Suprapubic skin (tissue), 4 donors: ENCODE measurements around the gene CCDC78. TPM values are rescaled to one million over a fixed set of nuclear protein-coding genes. Genes with fewer than 3 reads are reported as not detected.

ENCODE experiments used
- DNase-seq, 2 donors: peaks; one replicate each; pipeline ENCODE4 v3.0.0-alpha.2; 2019; ENCODE audit warnings: low spot score in 2 of 2
- H3K27ac ChIP-seq: fragments of 200-600 bp; sonication (generic); one replicate; pipeline ENCODE4 v1.5.1; 2019
- H3K27me3 ChIP-seq: fragments of 200-600 bp; sonication (generic); one replicate; pipeline ENCODE4 v1.5.1; 2019
- H3K36me3 ChIP-seq: fragments of 200-600 bp; sonication (generic); one replicate; pipeline ENCODE4 v1.5.1; 2019
- H3K4me1 ChIP-seq: fragments of 200-600 bp; sonication (generic); one replicate; pipeline ENCODE4 v1.5.1; 2019
- H3K4me3 ChIP-seq: fragments of 200-600 bp; sonication (generic); one replicate; pipeline ENCODE4 v1.5.1; 2019; ENCODE audit warnings: mild to moderate bottlenecking
- H3K9me3 ChIP-seq: fragments of 200-600 bp; sonication (generic); one replicate; pipeline ENCODE4 v1.5.1; 2019
- CTCF ChIP-seq, 2 donors: fragments of 200-600 bp in 1 of 2; fragments of 450-650 bp in 1 of 2; sonication (generic) in 1 of 2; IDR thresholded peaks; one replicate each; pipeline ENCODE4 v1.5.1; 2016 to 2019; ENCODE audit warnings: antibody characterized with exemption in 2 of 2, mild to moderate bottlenecking in 1 of 2, moderate library complexity in 1 of 2
- EP300 ChIP-seq: sonication (generic); formaldehyde crosslinking; IDR thresholded peaks from one replicate; pipeline ENCODE4 v1.6.1; 2017; ENCODE audit warnings: antibody characterized with exemption
- POLR2A ChIP-seq, 2 donors: fragments of 450-650 bp; IDR thresholded peaks; one replicate each; pipeline ENCODE4 v1.6.1; 2017; ENCODE audit warnings: antibody characterized with exemption in 2 of 2, mild to moderate bottlenecking in 2 of 2, moderate library complexity in 2 of 2
- POLR2AphosphoS5 ChIP-seq, 3 donors: sonication (generic); formaldehyde crosslinking; IDR thresholded peaks; one replicate each; pipeline ENCODE4 v1.6.1; 2017; ENCODE audit warnings: antibody characterized with exemption in 3 of 3
- WGBS: methylation state at CpG from one replicate; pipeline ENCODE4 v1.1.5; 2018; 5-methylcytosine and 5-hydroxymethylcytosine counted together
- total RNA-seq, 4 donors: library from RNA; depleted of rRNA; stranded (reverse); fragments of >200 nt; gene quantifications; one replicate each; pipeline ENCODE4 v1.1.0, GENCODE V29; 2016

CCDC78 gene
- total RNA-seq, 4 donors from 2014 or later = 0.64 to 2.4 (median 0.83) TPM; not detected in 1

- H3K27ac ChIP-seq = no peak overlapping the region
- H3K27me3 ChIP-seq = peaks cover 79% of the 10 kb centered on the region
- TF ChIP-seq CTCF (IDR thresholded peaks at IDR 0.05) (peak; percentile 85 to 93), EP300 (no peak), POLR2AphosphoS5 (IDR thresholded peaks at IDR 0.05) (no peak)
- no peaks in the 10 kb centered on the region for H3K36me3 ChIP-seq
- 9% methylated on average over 16 of the region's 25 CpGs for WGBS
- no peak for DNase-seq
- H3K9me3 ChIP-seq = no peaks in the 10 kb centered on the region
- H3K4me1 ChIP-seq = peaks cover 33% of the 10 kb centered on the region
- H3K4me3 ChIP-seq = no peak overlapping the region
These were observed 14.5 kb downstream of the CCDC78 start for GRCh38 chr16:711548-712320.

- H3K4me3 ChIP-seq = no peak overlapping the region
- H3K4me1 ChIP-seq = peaks cover 33% of the 10 kb centered on the region
- no peaks in the 10 kb centered on the region for H3K9me3 ChIP-seq
- H3K27ac ChIP-seq = no peak overlapping the region
- no peaks in the 10 kb centered on the region for H3K36me3 ChIP-seq
- WGBS = 74% methylated on average over 6 of the region's 12 CpGs
- no peak for DNase-seq
- H3K27me3 ChIP-seq = peaks cover 79% of the 10 kb centered on the region
- TF ChIP-seq CTCF (IDR thresholded peaks at IDR 0.05) (no peak), EP300 (no peak), POLR2A (IDR thresholded peaks at IDR 0.05) (no peak), POLR2AphosphoS5 (IDR thresholded peaks at IDR 0.05) (no peak)
These were observed 15.2 kb downstream of the CCDC78 start for GRCh38 chr16:711084-711483.

- no peak for DNase-seq
- TF ChIP-seq POLR2AphosphoS5 (IDR thresholded peaks at IDR 0.05) (no peak), POLR2A (IDR thresholded peaks at IDR 0.05) (no peak), CTCF (IDR thresholded peaks at IDR 0.05) (no peak), EP300 (no peak)
- peaks cover 31% of the 10 kb centered on the region for H3K4me1 ChIP-seq
- H3K9me3 ChIP-seq = no peaks in the 10 kb centered on the region
- H3K4me3 ChIP-seq = no peak overlapping the region
- H3K27me3 ChIP-seq = peaks cover 77% of the 10 kb centered on the region
- H3K36me3 ChIP-seq = no peaks in the 10 kb centered on the region
- WGBS = 38% methylated on average over 4 of the region's 21 CpGs
- H3K27ac ChIP-seq = no peak overlapping the region
These were observed 15.7 kb downstream of the CCDC78 start for GRCh38 chr16:710500-711075.

GRCh38 chr16:709566-710499, 16.4 kb downstream of the CCDC78 start:
- DNase-seq = no peak
- Histone ChIP-seq H3K27me3 (peaks cover 80% of the 10 kb centered on the region), H3K27ac (no peak overlapping the region), H3K4me3 (no peak overlapping the region), H3K4me1 (peaks cover 34% of the 10 kb centered on the region), H3K36me3 (no peaks in the 10 kb centered on the region), H3K9me3 (no peaks in the 10 kb centered on the region)
- TF ChIP-seq POLR2AphosphoS5 (IDR thresholded peaks at IDR 0.05) = no peak
- no peak for TF ChIP-seq POLR2A (IDR thresholded peaks at IDR 0.05)
- no peak for TF ChIP-seq CTCF (IDR thresholded peaks at IDR 0.05)
- TF ChIP-seq EP300 = no peak
- WGBS = 32% methylated on average over 15 of the region's 30 CpGs
